OCI-LY1 (cell line): ENCODE data around the gene RBMX.

Experiments
- CTCF ChIP-seq: fragments of 200-600 bp; sonication (generic), shearing (Covaris generic); IDR thresholded peaks from 2 replicates; pipeline ENCODE4 v1.5.1; 2017; ENCODE audit warnings: mild to moderate bottlenecking, antibody characterized with exemption, low read length, moderate library complexity, mixed read lengths
- EZH2 ChIP-seq: fragments of 200-600 bp; sonication (generic), shearing (Covaris generic); IDR thresholded peaks from 2 replicates; pipeline ENCODE4 v1.8.0; 2017; ENCODE audit warnings: borderline replicate concordance, mixed run types, mild to moderate bottlenecking, antibody characterized with exemption, low read length, moderate library complexity, mixed read lengths

- no peak for TF ChIP-seq CTCF
- no peak for TF ChIP-seq EZH2
Measured at GRCh38 chrX:136828830-136829229, 51.7 kb downstream of the RBMX start.
